DOHH2 (cell line): Measurements from ENCODE around the gene RAB41.

Source experiments
- EZH2phosphoT487 ChIP-seq: fragments of 200-600 bp; sonication (generic); IDR thresholded peaks from 2 replicates; pipeline ENCODE4 v1.6.1; 2017; ENCODE audit warnings: borderline replicate concordance, mild to moderate bottlenecking, antibody characterized with exemption, low read length, moderate library complexity, mixed read lengths
- TF ChIP-seq, protein P1 (sequence below): fragments of 200-600 bp; sonication (generic); IDR thresholded peaks from one replicate; pipeline ENCODE4 v1.5.1; 2014; ENCODE audit warnings: antibody characterized with exemption, mild to moderate bottlenecking, low read depth, low read length; ENCODE audit not compliant: poor library complexity, severe bottlenecking

DNA sequence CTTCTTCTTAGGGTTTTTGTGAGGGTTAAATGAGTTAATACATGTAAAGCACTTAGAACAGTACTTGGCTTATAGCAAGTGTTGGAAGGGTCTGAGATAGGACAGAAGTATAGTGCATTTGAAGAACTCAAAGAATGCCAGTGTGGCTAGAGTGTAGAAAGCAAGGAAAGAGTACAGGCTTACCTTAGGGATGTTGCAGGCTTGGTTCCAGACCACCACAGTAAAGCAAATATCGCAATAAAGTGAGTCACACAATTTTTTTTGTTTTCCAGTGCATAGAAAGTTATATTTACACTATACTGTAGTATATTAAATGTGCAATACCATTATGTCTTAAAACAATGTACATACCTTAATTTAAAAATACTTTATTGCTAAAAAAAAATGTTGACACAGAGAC lies 49.2 kb downstream of the RAB41 start:
- TF ChIP-seq, protein P1, sequence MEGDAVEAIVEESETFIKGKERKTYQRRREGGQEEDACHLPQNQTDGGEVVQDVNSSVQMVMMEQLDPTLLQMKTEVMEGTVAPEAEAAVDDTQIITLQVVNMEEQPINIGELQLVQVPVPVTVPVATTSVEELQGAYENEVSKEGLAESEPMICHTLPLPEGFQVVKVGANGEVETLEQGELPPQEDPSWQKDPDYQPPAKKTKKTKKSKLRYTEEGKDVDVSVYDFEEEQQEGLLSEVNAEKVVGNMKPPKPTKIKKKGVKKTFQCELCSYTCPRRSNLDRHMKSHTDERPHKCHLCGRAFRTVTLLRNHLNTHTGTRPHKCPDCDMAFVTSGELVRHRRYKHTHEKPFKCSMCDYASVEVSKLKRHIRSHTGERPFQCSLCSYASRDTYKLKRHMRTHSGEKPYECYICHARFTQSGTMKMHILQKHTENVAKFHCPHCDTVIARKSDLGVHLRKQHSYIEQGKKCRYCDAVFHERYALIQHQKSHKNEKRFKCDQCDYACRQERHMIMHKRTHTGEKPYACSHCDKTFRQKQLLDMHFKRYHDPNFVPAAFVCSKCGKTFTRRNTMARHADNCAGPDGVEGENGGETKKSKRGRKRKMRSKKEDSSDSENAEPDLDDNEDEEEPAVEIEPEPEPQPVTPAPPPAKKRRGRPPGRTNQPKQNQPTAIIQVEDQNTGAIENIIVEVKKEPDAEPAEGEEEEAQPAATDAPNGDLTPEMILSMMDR, result no peak
- no peak for TF ChIP-seq EZH2phosphoT487
